Transverse colon (tissue), 4 donors: ENCODE measurements around the gene ARL15.

ENCODE experiments used
- CTCF ChIP-seq, 5 experiments: fragments of 200-600 bp in 3 of 5; fragments of 450-650 bp in 2 of 5; sonication (generic) in 3 of 5; IDR thresholded peaks; 1 replicate in 2 of 5; 2 replicates in 3 of 5; pipeline ENCODE4 v1.5.1; 2016 to 2017; ENCODE audit warnings: antibody characterized with exemption in 5 of 5, inconsistent platforms in 3 of 5, mild to moderate bottlenecking in 2 of 5, moderate library complexity in 1 of 5
- EP300 ChIP-seq: sonication (generic); formaldehyde crosslinking; IDR thresholded peaks from one replicate; pipeline ENCODE4 v1.6.1; 2017; ENCODE audit warnings: antibody characterized with exemption, low read depth
- POLR2A ChIP-seq: fragments of 450-650 bp; IDR thresholded peaks from one replicate; pipeline ENCODE4 v1.6.1; 2016; ENCODE audit warnings: antibody characterized with exemption, mild to moderate bottlenecking, moderate library complexity
- POLR2AphosphoS5 ChIP-seq, 3 donors: sonication (generic); formaldehyde crosslinking; IDR thresholded peaks; one replicate each; pipeline ENCODE4 v1.6.1; 2016; ENCODE audit warnings: antibody characterized with exemption in 3 of 3

GRCh38 chr5:54251981-54252380 is 58.4 kb downstream of the ARL15 start:
- no peak for TF ChIP-seq POLR2A
- TF ChIP-seq CTCF (IDR thresholded peaks at IDR 0.05): no peak
- no peak for TF ChIP-seq EP300
- no peak for TF ChIP-seq POLR2AphosphoS5 (IDR thresholded peaks at IDR 0.05)
